Esophagus muscularis mucosa (tissue), 4 donors: ENCODE results near the gene CALML5.

Source experiments
- EP300 ChIP-seq: sonication (generic); formaldehyde crosslinking; IDR thresholded peaks from one replicate; pipeline ENCODE4 v1.6.1; 2017; ENCODE audit warnings: antibody characterized with exemption
- POLR2A ChIP-seq: fragments of 450-650 bp; IDR thresholded peaks from one replicate; pipeline ENCODE4 v1.6.1; 2017; ENCODE audit warnings: antibody characterized with exemption, moderate library complexity, mild to moderate bottlenecking, low read depth
- POLR2AphosphoS5 ChIP-seq, 2 donors: sonication (generic); formaldehyde crosslinking; IDR thresholded peaks; one replicate each; pipeline ENCODE4 v1.6.1; 2017; ENCODE audit warnings: antibody characterized with exemption in 2 of 2
- TF ChIP-seq, protein P1 (sequence below), 3 experiments: fragments of 200-600 bp in 2 of 3; fragments of 450-650 bp in 1 of 3; sonication (generic) in 2 of 3; IDR thresholded peaks; one replicate each; pipeline ENCODE4 v1.5.1; 2017 to 2019; ENCODE audit warnings: antibody characterized with exemption in 3 of 3, mild to moderate bottlenecking in 2 of 3, moderate library complexity in 1 of 3

DNA sequence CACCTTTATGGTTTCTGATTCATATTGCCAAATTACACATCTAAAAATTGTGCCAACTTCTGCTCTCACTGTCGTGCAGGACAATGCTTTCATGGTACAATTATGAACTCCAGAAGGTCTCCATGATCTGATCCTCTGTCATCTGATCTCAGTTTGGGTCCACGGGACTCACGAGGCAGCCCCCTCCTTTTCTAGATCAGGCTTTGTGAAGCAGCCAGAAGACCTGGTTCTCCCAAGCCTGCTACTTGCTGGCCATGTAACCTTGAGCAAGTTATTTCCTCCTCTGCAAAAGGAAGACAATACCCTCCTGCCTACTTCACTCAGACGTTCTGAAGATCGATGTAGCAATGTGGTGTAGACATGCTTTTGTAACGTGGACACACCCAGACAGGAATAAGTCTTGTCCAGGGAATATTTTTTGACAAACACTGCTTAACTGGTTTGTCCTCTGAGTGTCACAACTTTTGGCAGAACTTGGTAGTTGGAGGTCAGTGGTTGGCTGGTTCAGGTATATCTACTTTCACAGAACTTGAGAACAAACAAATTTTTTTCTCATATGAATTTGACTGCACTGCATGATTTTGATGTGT, 44.9 kb upstream of the CALML5 start:
- TF ChIP-seq POLR2AphosphoS5 (IDR thresholded peaks at IDR 0.05) (no peak), EP300 (no peak), POLR2A (no peak)
- TF ChIP-seq, protein P1, sequence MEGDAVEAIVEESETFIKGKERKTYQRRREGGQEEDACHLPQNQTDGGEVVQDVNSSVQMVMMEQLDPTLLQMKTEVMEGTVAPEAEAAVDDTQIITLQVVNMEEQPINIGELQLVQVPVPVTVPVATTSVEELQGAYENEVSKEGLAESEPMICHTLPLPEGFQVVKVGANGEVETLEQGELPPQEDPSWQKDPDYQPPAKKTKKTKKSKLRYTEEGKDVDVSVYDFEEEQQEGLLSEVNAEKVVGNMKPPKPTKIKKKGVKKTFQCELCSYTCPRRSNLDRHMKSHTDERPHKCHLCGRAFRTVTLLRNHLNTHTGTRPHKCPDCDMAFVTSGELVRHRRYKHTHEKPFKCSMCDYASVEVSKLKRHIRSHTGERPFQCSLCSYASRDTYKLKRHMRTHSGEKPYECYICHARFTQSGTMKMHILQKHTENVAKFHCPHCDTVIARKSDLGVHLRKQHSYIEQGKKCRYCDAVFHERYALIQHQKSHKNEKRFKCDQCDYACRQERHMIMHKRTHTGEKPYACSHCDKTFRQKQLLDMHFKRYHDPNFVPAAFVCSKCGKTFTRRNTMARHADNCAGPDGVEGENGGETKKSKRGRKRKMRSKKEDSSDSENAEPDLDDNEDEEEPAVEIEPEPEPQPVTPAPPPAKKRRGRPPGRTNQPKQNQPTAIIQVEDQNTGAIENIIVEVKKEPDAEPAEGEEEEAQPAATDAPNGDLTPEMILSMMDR (IDR thresholded peaks at IDR 0.05), result no peak
